Measurements from ENCODE around the gene HOXB3.

DNA sequence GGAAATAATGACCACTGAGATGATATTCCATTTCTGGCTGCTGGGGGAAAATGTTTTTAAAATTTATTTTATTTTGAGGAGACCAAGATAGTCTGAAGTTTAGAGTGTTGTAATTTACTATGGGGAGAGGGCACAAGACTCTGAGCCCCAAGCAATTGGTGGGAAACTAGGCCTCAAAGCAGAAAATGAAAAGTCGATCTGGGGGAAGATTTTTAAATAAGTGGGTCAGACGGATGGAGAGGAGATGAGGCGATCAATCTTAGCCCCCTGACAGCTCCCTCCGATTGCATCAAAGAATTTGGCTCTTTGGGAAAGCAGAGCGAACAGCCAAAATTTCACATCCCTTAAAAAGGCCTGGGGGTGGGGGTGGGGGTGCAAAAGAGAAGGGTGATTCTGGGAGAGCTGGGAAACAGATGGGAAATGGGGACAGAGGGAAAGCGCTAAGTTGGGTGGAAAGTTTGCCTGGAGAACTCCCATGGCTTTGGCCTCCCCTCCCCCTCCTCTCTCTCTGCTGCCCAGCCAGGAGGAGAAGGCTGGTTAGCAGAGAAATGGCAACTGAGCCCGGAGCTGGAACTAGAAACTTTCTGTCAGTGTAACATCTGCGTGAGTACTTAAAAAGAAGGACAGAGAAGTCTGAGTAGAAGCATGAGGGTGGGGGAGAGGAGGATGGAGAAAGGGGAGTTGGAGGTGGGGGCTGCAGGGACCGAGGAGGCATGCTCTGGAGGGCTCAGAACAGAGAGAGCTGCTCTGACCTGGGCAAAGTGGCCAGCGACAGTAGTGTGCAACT is 43.7 kb downstream of the HOXB3 start:
- TF ChIP-seq, protein P1, sequence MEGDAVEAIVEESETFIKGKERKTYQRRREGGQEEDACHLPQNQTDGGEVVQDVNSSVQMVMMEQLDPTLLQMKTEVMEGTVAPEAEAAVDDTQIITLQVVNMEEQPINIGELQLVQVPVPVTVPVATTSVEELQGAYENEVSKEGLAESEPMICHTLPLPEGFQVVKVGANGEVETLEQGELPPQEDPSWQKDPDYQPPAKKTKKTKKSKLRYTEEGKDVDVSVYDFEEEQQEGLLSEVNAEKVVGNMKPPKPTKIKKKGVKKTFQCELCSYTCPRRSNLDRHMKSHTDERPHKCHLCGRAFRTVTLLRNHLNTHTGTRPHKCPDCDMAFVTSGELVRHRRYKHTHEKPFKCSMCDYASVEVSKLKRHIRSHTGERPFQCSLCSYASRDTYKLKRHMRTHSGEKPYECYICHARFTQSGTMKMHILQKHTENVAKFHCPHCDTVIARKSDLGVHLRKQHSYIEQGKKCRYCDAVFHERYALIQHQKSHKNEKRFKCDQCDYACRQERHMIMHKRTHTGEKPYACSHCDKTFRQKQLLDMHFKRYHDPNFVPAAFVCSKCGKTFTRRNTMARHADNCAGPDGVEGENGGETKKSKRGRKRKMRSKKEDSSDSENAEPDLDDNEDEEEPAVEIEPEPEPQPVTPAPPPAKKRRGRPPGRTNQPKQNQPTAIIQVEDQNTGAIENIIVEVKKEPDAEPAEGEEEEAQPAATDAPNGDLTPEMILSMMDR (IDR thresholded peaks at IDR 0.05), result no peak
- no peak for TF ChIP-seq POLR2A (IDR thresholded peaks at IDR 0.05)
